Fibroblast of lung (primary cell): ENCODE data around the gene RRP12. TPM values are rescaled to one million over a fixed set of nuclear protein-coding genes. Genes with fewer than 3 reads are reported as not detected.

Experiments used
- DNase-seq, 2 donors: peaks; one replicate each; pipeline versions ENCODE4 v3.0.0 to v3.0.0-alpha.2; 2010; ENCODE audit warnings: low read depth in 2 of 2
- H2AFZ ChIP-seq: 2 replicates; pipeline ENCODE4 v1.5.1; 2012; ENCODE audit warnings: low read length, control low read depth, inconsistent platforms
- H3K27ac ChIP-seq: 2 replicates; pipeline ENCODE4 v1.5.1; 2011; ENCODE audit warnings: low read length, control low read depth; ENCODE audit not compliant: insufficient read depth
- H3K27me3 ChIP-seq: 2 replicates; pipeline ENCODE4 v1.5.1; 2011; ENCODE audit warnings: mild to moderate bottlenecking, low read length; ENCODE audit not compliant: control insufficient read depth, insufficient read depth
- H3K36me3 ChIP-seq: 2 replicates; pipeline ENCODE4 v1.5.1; 2011; ENCODE audit warnings: low read length; ENCODE audit not compliant: control insufficient read depth, insufficient read depth
- H3K4me1 ChIP-seq: 2 replicates; pipeline ENCODE4 v1.5.1; 2011; ENCODE audit warnings: low read length; ENCODE audit not compliant: control insufficient read depth, insufficient read depth; ENCODE audit errors: extremely low read depth
- H3K4me2 ChIP-seq: 2 replicates; pipeline ENCODE4 v1.5.1; 2011; ENCODE audit warnings: low read length, control low read depth; ENCODE audit not compliant: insufficient read depth; ENCODE audit errors: extremely low read depth
- H3K4me3 ChIP-seq, 4 experiments: fragments of 200-600 bp in 1 of 4; sonication (generic) in 1 of 4; replicated peaks in 1 of 4; 2 replicates each; pipeline ENCODE4 v1.5.1; 2011 to 2016; ENCODE audit warnings: low read length in 4 of 4, low read depth in 3 of 4, mild to moderate bottlenecking in 3 of 4, control low read depth in 2 of 4, inconsistent platforms in 1 of 4, mixed read lengths in 1 of 4; ENCODE audit not compliant: insufficient read depth in 1 of 4; ENCODE audit errors: control extremely low read depth in 1 of 4
- H3K79me2 ChIP-seq: 2 replicates; pipeline ENCODE4 v1.5.1; 2012; ENCODE audit warnings: mild to moderate bottlenecking, low read length, inconsistent platforms; ENCODE audit not compliant: control insufficient read depth, insufficient read depth
- H3K9ac ChIP-seq: 2 replicates; pipeline ENCODE4 v1.5.1; 2011; ENCODE audit warnings: mild to moderate bottlenecking, low read length, control low read depth; ENCODE audit not compliant: insufficient read depth
- H3K9me3 ChIP-seq: 2 replicates; pipeline ENCODE4 v1.5.1; 2012; ENCODE audit warnings: low read depth, low read length; ENCODE audit not compliant: control insufficient read depth, insufficient read depth
- H4K20me1 ChIP-seq: 2 replicates; pipeline ENCODE4 v1.5.1; 2011; ENCODE audit warnings: low read length; ENCODE audit not compliant: control insufficient read depth, insufficient read depth; ENCODE audit errors: extremely low read depth
- EZH2 ChIP-seq: IDR thresholded peaks from 2 replicates; pipeline ENCODE4 v1.5.1; 2012; ENCODE audit warnings: low read length, control low read depth, mild to moderate bottlenecking; ENCODE audit errors: missing control alignments
- polyA plus RNA-seq, 2 donors: library from polyadenylated mRNA; depleted of rRNA in 1 of 2; stranded (reverse) in 1 of 2; unstranded in 1 of 2; fragments of >200 nt; gene quantifications; 2 replicates each; pipeline ENCODE4 v1.2.1, GENCODE V29; 2011 to 2012; ENCODE audit warnings: missing spikeins in 1 of 2
- total RNA-seq: library from RNA; depleted of rRNA; stranded (reverse); fragments of >200 nt; gene quantifications from 2 replicates; pipeline ENCODE4 v1.2.1, GENCODE V29; 2014
- TF ChIP-seq, protein P1 (sequence below), 2 donors: IDR thresholded peaks in 1 of 2; conservative IDR thresholded peaks in 1 of 2; 1 replicate in 1 of 2; 2 replicates in 1 of 2; pipeline ENCODE4 v1.5.1; 2011 to 2012; ENCODE audit warnings: low read length in 2 of 2, control low read depth in 1 of 2, inconsistent platforms in 1 of 2, low read depth in 1 of 2, mild to moderate bottlenecking in 1 of 2

Gene RRP12
- total and polyA plus RNA-seq, 2 donors (not counting 1 experiment from before 2014, with no cell fraction given) = 6.1 to 10.7 TPM

DNA sequence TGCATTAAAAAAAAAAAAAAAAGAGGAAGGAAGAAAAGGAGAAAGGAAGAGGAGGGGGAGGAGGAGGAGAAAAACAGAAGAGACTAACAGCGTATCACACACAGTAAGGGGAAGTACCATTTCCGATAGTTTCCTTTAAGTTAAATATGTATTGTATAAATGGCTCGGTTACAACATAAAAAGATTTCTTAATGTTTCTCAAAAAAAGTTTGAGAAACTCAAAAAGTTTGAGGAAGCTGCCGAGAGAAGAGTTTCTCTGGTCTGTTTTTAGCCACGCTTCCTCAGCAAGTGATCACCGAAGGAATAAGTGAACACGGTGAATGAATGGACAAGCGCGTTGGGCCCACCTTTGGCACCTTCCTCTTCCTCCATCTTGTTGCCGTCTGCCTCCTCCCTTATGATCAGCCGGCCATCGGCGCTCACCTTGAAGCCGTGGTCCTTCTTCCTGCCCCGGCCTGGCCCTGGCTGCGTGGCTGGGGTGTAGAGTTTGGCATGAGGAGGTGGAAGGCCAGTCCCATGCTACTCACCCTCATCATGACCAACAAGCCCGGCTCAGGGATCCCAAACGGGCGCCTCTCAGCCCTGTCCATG, 35.3 kb downstream of the RRP12 start:
- Histone ChIP-seq H3K4me3 (no peak overlapping the region), H3K36me3 (peaks cover 14% of the 10 kb centered on the region), H4K20me1 (no peaks in the 10 kb centered on the region), H3K27ac (no peak overlapping the region), H3K9me3 (no peaks in the 10 kb centered on the region), H3K4me2 (no peak overlapping the region), H3K79me2 (no peaks in the 10 kb centered on the region), H3K27me3 (no peaks in the 10 kb centered on the region), H3K9ac (no peak overlapping the region), H2AFZ (no peak overlapping the region), H3K4me1 (no peaks in the 10 kb centered on the region)
- no peak for TF ChIP-seq EZH2
- TF ChIP-seq, protein P1, sequence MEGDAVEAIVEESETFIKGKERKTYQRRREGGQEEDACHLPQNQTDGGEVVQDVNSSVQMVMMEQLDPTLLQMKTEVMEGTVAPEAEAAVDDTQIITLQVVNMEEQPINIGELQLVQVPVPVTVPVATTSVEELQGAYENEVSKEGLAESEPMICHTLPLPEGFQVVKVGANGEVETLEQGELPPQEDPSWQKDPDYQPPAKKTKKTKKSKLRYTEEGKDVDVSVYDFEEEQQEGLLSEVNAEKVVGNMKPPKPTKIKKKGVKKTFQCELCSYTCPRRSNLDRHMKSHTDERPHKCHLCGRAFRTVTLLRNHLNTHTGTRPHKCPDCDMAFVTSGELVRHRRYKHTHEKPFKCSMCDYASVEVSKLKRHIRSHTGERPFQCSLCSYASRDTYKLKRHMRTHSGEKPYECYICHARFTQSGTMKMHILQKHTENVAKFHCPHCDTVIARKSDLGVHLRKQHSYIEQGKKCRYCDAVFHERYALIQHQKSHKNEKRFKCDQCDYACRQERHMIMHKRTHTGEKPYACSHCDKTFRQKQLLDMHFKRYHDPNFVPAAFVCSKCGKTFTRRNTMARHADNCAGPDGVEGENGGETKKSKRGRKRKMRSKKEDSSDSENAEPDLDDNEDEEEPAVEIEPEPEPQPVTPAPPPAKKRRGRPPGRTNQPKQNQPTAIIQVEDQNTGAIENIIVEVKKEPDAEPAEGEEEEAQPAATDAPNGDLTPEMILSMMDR (conservative IDR thresholded peaks at IDR 0.05 in 1 of 2, IDR thresholded peaks at IDR 0.05 in 1 of 2; ENCODE audit: low read depth in 1 of 2, low read length in 2 of 2) = no peak
- DNase-seq = no peak

GRCh38 chr10:97363071-97363470, 38.1 kb downstream of the RRP12 start:
- no peaks in the 10 kb centered on the region for H3K9me3 ChIP-seq
- no peaks in the 10 kb centered on the region for H4K20me1 ChIP-seq
- no peak overlapping the region for H2AFZ ChIP-seq
- no peak overlapping the region for H3K4me3 ChIP-seq
- H3K36me3 ChIP-seq = peaks cover 14% of the 10 kb centered on the region
- DNase-seq = no peak
- H3K4me1 ChIP-seq = no peaks in the 10 kb centered on the region
- no peak overlapping the region for H3K9ac ChIP-seq
- H3K27ac ChIP-seq = no peak overlapping the region
- no peak overlapping the region for H3K4me2 ChIP-seq
- TF ChIP-seq, protein P1 (conservative IDR thresholded peaks at IDR 0.05 in 1 of 2, IDR thresholded peaks at IDR 0.05 in 1 of 2; ENCODE audit: low read depth in 1 of 2, low read length in 2 of 2) = no peak
- no peak for TF ChIP-seq EZH2
- H3K79me2 ChIP-seq = no peaks in the 10 kb centered on the region
- H3K27me3 ChIP-seq = no peaks in the 10 kb centered on the region

- H3K4me2 ChIP-seq = no peak overlapping the region
- H3K4me3 ChIP-seq = no peak overlapping the region
- no peak for DNase-seq
- no peaks in the 10 kb centered on the region for H3K27me3 ChIP-seq
- H3K27ac ChIP-seq = no peak overlapping the region
- H3K36me3 ChIP-seq = peaks cover 14% of the 10 kb centered on the region
- TF ChIP-seq, protein P1 (conservative IDR thresholded peaks at IDR 0.05 in 1 of 2, IDR thresholded peaks at IDR 0.05 in 1 of 2; ENCODE audit: low read depth in 1 of 2, low read length in 2 of 2) = no peak
- no peak for TF ChIP-seq EZH2
- H3K4me1 ChIP-seq = no peaks in the 10 kb centered on the region
- no peak overlapping the region for H2AFZ ChIP-seq
- no peaks in the 10 kb centered on the region for H3K79me2 ChIP-seq
- no peaks in the 10 kb centered on the region for H4K20me1 ChIP-seq
- no peaks in the 10 kb centered on the region for H3K9me3 ChIP-seq
- H3K9ac ChIP-seq = no peak overlapping the region
Measured at GRCh38 chr10:97362310-97363033, 38.7 kb downstream of the RRP12 start.
